IMR-90 (cell line): ENCODE results near the gene CEACAM16. TPM values are rescaled to one million over a fixed set of nuclear protein-coding genes. Genes with fewer than 3 reads are reported as not detected.
A peak's percentile ranks its signal among the peaks of the same experiment; 100 is the strongest.

Experiments used
- ATAC-seq: fragments of 200-7000 bp; cut with Tn5 transposase; 2 replicates; pipeline ENCODE4 v1.9.1; 2020; ENCODE audit warnings: low read depth, mild to moderate bottlenecking, moderate library complexity
- BruUV-seq: library from RNA; stranded (reverse); fragments of 400-500 nt; replicated peaks from 2 replicates; lab custom pipeline; 2021; lab: Mats Ljungman, UMichigan
- CTCF ChIA-PET: fragments of 300-600 bp; formaldehyde crosslinking; extraction: SDS; loops from one replicate; lab custom pipeline; 2021; ENCODE audit warnings: antibody characterized with exemption; lab: Yijun Ruan, JAX
- POLR2A ChIA-PET: fragments of 300-600 bp; sonication (Branson Sonifier 250); formaldehyde crosslinking; loops from one replicate; lab custom pipeline; 2022; ENCODE audit warnings: antibody characterized with exemption; ENCODE audit not compliant: unreplicated experiment; lab: Charles Lee
- DNase-seq: peaks from one replicate; pipeline ENCODE4 v3.0.0; 2013
- H2AFZ ChIP-seq: replicated peaks from 2 replicates; pipeline ENCODE3; 2013; ENCODE audit warnings: low read length, mild to moderate bottlenecking; ENCODE audit not compliant: poor library complexity
- H2AK5ac ChIP-seq: 2 replicates; pipeline ENCODE4 v1.6.1; 2013; ENCODE audit warnings: low read depth, low read length, inconsistent platforms
- H2AK9ac ChIP-seq: replicated peaks from 2 replicates; pipeline ENCODE3; 2013; ENCODE audit warnings: mild to moderate bottlenecking, low read depth, low read length, moderate library complexity; ENCODE audit not compliant: poor library complexity
- H2BK120ac ChIP-seq: 2 replicates; pipeline ENCODE4 v1.6.1; 2013; ENCODE audit warnings: low read depth, low read length, inconsistent platforms
- H2BK15ac ChIP-seq: 3 replicates; pipeline ENCODE4 v1.6.1; 2013; ENCODE audit warnings: low read depth, low read length, inconsistent platforms
- H2BK20ac ChIP-seq: 2 replicates; pipeline ENCODE4 v1.6.1; 2013; ENCODE audit warnings: low read depth, mild to moderate bottlenecking, inconsistent platforms, low read length, moderate library complexity
- H2BK5ac ChIP-seq: 2 replicates; pipeline ENCODE4 v1.6.1; 2013; ENCODE audit warnings: mild to moderate bottlenecking, low read depth, low read length, inconsistent platforms; ENCODE audit not compliant: poor library complexity, severe bottlenecking
- H3K14ac ChIP-seq: replicated peaks from 2 replicates; pipeline ENCODE4 v1.6.1; 2013; ENCODE audit warnings: low read depth, low read length, inconsistent platforms
- H3K18ac ChIP-seq: 2 replicates; pipeline ENCODE4 v1.6.1; 2013; ENCODE audit warnings: low read depth, low read length, control low read depth
- H3K23ac ChIP-seq: 2 replicates; pipeline ENCODE4 v1.6.1; 2013; ENCODE audit warnings: low read depth, low read length, inconsistent platforms
- H3K27ac ChIP-seq: 2 replicates; pipeline ENCODE4 v1.5.1; 2013; ENCODE audit warnings: mild to moderate bottlenecking, control low read depth, low read length; ENCODE audit not compliant: insufficient read depth
- H3K27me3 ChIP-seq: 2 replicates; pipeline ENCODE4 v1.6.1; 2013; ENCODE audit warnings: low read length; ENCODE audit not compliant: control insufficient read depth, insufficient read depth
- H3K36me3 ChIP-seq: 2 replicates; pipeline ENCODE4 v1.6.1; 2013; ENCODE audit warnings: low read length, mixed read lengths; ENCODE audit not compliant: control insufficient read depth, insufficient read depth
- H3K4ac ChIP-seq: 2 replicates; pipeline ENCODE4 v1.6.1; 2013; ENCODE audit warnings: low read depth, low read length, inconsistent platforms
- H3K4me1 ChIP-seq: 2 replicates; pipeline ENCODE4 v1.6.1; 2013; ENCODE audit warnings: low read length, mixed read lengths; ENCODE audit not compliant: control insufficient read depth, insufficient read depth
- H3K4me2 ChIP-seq: 2 replicates; pipeline ENCODE4 v1.6.1; 2013; ENCODE audit warnings: low read depth, mild to moderate bottlenecking, control low read depth, low read length, moderate library complexity
- H3K4me3 ChIP-seq: 2 replicates; pipeline ENCODE4 v1.5.1; 2013; ENCODE audit warnings: low read depth, mild to moderate bottlenecking, control low read depth, low read length, moderate library complexity; ENCODE audit not compliant: insufficient read depth
- H3K56ac ChIP-seq: 2 replicates; pipeline ENCODE4 v1.6.1; 2013; ENCODE audit warnings: low read length, inconsistent platforms; ENCODE audit not compliant: insufficient read depth; ENCODE audit errors: extremely low read depth
- H3K79me1 ChIP-seq, 2 experiments: 2 replicates each; pipeline ENCODE4 v1.6.1; 2013; ENCODE audit warnings: low read length in 2 of 2, inconsistent platforms in 1 of 2, low read depth in 1 of 2
- H3K9ac ChIP-seq: 2 replicates; pipeline ENCODE4 v1.6.1; 2013; ENCODE audit warnings: low read depth, low read length, control low read depth
- H3K9me1 ChIP-seq: 2 replicates; pipeline ENCODE4 v1.6.1; 2013; ENCODE audit warnings: low read length, inconsistent platforms; ENCODE audit not compliant: insufficient read depth
- H3K9me3 ChIP-seq: 2 replicates; pipeline ENCODE4 v1.6.1; 2013; ENCODE audit warnings: low read length; ENCODE audit not compliant: control insufficient read depth, insufficient read depth
- H4K20me1 ChIP-seq: 2 replicates; pipeline ENCODE4 v1.6.1; 2013; ENCODE audit warnings: low read length, inconsistent platforms; ENCODE audit not compliant: insufficient read depth
- H4K5ac ChIP-seq: 2 replicates; pipeline ENCODE4 v1.6.1; 2013; ENCODE audit warnings: mild to moderate bottlenecking, low read depth, low read length, control low read depth
- H4K8ac ChIP-seq, 2 experiments: 2 replicates each; pipeline ENCODE4 v1.6.1; 2013; ENCODE audit warnings: low read depth in 2 of 2, low read length in 2 of 2, control low read depth in 1 of 2, inconsistent platforms in 1 of 2
- H4K91ac ChIP-seq: 2 replicates; pipeline ENCODE4 v1.6.1; 2013; ENCODE audit warnings: low read depth, low read length, inconsistent platforms; ENCODE audit not compliant: insufficient read depth
- BHLHE40 ChIP-seq: fragments of 150-350 bp; IDR thresholded peaks from 2 replicates; pipeline ENCODE4 v1.6.1; 2016; ENCODE audit warnings: mild to moderate bottlenecking, low read depth, low read length
- CEBPB ChIP-seq: IDR thresholded peaks from 2 replicates; pipeline ENCODE4 v1.6.1; 2012; ENCODE audit warnings: low read depth, low read length, improper control_type of control experiment
- CHD1 ChIP-seq: IDR thresholded peaks from 2 replicates; pipeline ENCODE4 v1.6.1; 2012; ENCODE audit warnings: low read depth, low read length, improper control_type of control experiment
- FOS ChIP-seq: fragments of 150-350 bp; IDR thresholded peaks from 2 replicates; pipeline ENCODE4 v1.6.1; 2016; ENCODE audit warnings: low read depth, low read length
- MAFK ChIP-seq: IDR thresholded peaks from 2 replicates; pipeline ENCODE4 v1.6.1; 2012; ENCODE audit warnings: low read depth, low read length, improper control_type of control experiment
- MAZ ChIP-seq: IDR thresholded peaks from 2 replicates; pipeline ENCODE4 v1.6.1; 2012; ENCODE audit warnings: low read depth, mild to moderate bottlenecking, low read length, improper control_type of control experiment, moderate library complexity, borderline replicate concordance
- MXI1 ChIP-seq: IDR thresholded peaks from 2 replicates; pipeline ENCODE4 v1.6.1; 2012; ENCODE audit warnings: low read depth, mild to moderate bottlenecking, low read length, moderate library complexity, borderline replicate concordance
- NFE2L2 ChIP-seq: fragments of 150-350 bp; IDR thresholded peaks from 2 replicates; pipeline ENCODE4 v1.6.1; 2016; ENCODE audit warnings: low read depth, mild to moderate bottlenecking, low read length
- POLR2A ChIP-seq: IDR thresholded peaks from 2 replicates; pipeline ENCODE4 v1.6.1; 2012; ENCODE audit warnings: mild to moderate bottlenecking, low read depth, low read length
- RAD21 ChIP-seq: IDR thresholded peaks from 2 replicates; pipeline ENCODE4 v1.6.1; 2012; ENCODE audit warnings: low read length, improper control_type of control experiment
- RCOR1 ChIP-seq: IDR thresholded peaks from 2 replicates; pipeline ENCODE4 v1.6.1; 2012; ENCODE audit warnings: mild to moderate bottlenecking, low read length, improper control_type of control experiment; ENCODE audit not compliant: insufficient replicate concordance
- RFX5 ChIP-seq: IDR thresholded peaks from 2 replicates; pipeline ENCODE4 v1.8.0; 2012; ENCODE audit warnings: low read depth, mild to moderate bottlenecking, low read length, moderate library complexity
- SMC3 ChIP-seq: fragments of 150-350 bp; IDR thresholded peaks from 2 replicates; pipeline ENCODE4 v1.6.1; 2016; ENCODE audit warnings: low read depth, mild to moderate bottlenecking, antibody characterized with exemption, low read length, moderate library complexity
- WGBS, 2 experiments: methylation state at CpG; one replicate each; pipeline versions ENCODE4 v1.1.5 to v1.1.7; 2013; ENCODE audit warnings: missing lambda C conversion rate in 2 of 2; ENCODE audit not compliant: insufficient read length in 1 of 2; ENCODE audit errors: extremely low coverage in 2 of 2; 5-methylcytosine and 5-hydroxymethylcytosine counted together
- dilution Hi-C: fragments of 300-500 bp; cut with HindIII; formaldehyde crosslinking; loops from one replicate; pipeline ENCODE4 v1.14.3; 2018; ENCODE audit warnings: low sequenced_read_pairs; ENCODE audit not compliant: unreplicated experiment
- in situ Hi-C: fragments of 300-500 bp; cut with MboI; formaldehyde crosslinking; loops from 3 replicates; pipeline ENCODE4 v1.14.3; 2019; ENCODE audit warnings: low sequenced_read_pairs, inconsistent platforms, mixed read lengths
- intact Hi-C: fragments of 100-400 bp; cut with micrococcal nuclease; formaldehyde crosslinking; loops from 2 replicates; pipeline ENCODE4 v1.10.0; 2022
- polyA plus RNA-seq, 3 experiments: library from polyadenylated mRNA; depleted of rRNA; stranded (reverse); fragments of >200 nt; gene quantifications; 2 replicates each; pipeline ENCODE4 v1.2.3, GENCODE V29; 2012; ENCODE audit warnings: low replicate concordance in 1 of 3
- total RNA-seq: library from RNA; depleted of rRNA; stranded (reverse); fragments of >200 nt; gene quantifications from 2 replicates; pipeline ENCODE4 v1.2.3, GENCODE V29; 2012
- TF ChIP-seq, protein P1 (sequence below): conservative IDR thresholded peaks from 2 replicates; pipeline ENCODE4 v1.5.1; 2012; ENCODE audit warnings: mild to moderate bottlenecking, low read depth, low read length, improper control_type of control experiment

Gene CEACAM16
- total and polyA plus RNA-seq, 2 of the 4 experiments (the other 2 are of a cell fraction): not detected

- Histone ChIP-seq H2BK5ac (peak overlapping the region; percentile 80), H3K79me1 (peaks cover 22 to 68% of the 10 kb centered on the region in 2 experiments)
Observed at GRCh38 chr19:44757057-44757734, 58.2 kb downstream of the CEACAM16 start.

More at GRCh38 chr19:44757057-44757734, 58.2 kb downstream of the CEACAM16 start:
- Histone ChIP-seq H3K36me3 (peaks cover 58% of the 10 kb centered on the region), H2AFZ (peak overlapping the region; percentile 82), H4K91ac (peak overlapping the region; percentile 87), H3K18ac (no peak overlapping the region; the same call in 1 of the 2 replicates), H2BK15ac (0 out of 3 replicates have a peak overlapping the region, but pooled peaks have one; percentile 42), H2AK5ac (peak overlapping the region; percentile 91), H3K56ac (no peak overlapping the region), H3K4ac (peak overlapping the region; percentile 82), H4K5ac (peak overlapping the region; percentile 30), H3K23ac (peak overlapping the region; percentile 94), H3K27me3 (no peaks in the 10 kb centered on the region), H3K4me1 (peaks cover 51% of the 10 kb centered on the region), H3K14ac (peak overlapping the region; percentile 84), H2AK9ac (peak overlapping the region; percentile 98), H3K4me3 (peak overlapping the region; percentile 7), H3K27ac (peak overlapping the region; percentile 33), H4K8ac (peak overlapping the region; percentile 73 to 82; a peak in 2 of 4 replicates), H2BK120ac (peak overlapping the region; percentile 69), H3K9ac (peak overlapping the region; percentile 45; the same call in 1 of the 2 replicates), H2BK20ac (0 out of 2 replicates have a peak overlapping the region, but pooled peaks have one; percentile 25), H3K9me1 (peaks cover 16% of the 10 kb centered on the region), H3K9me3 (no peaks in the 10 kb centered on the region), H3K4me2 (peak overlapping the region; percentile 59), H4K20me1 (peaks cover 19% of the 10 kb centered on the region)
- no TSS peak for BruUV-seq
- in situ Hi-C loops: no loop called here
- DNase-seq (peak; percentile 73), ATAC-seq (peak; percentile 12)
- dilution Hi-C loops: no loop called here
- intact Hi-C loops: loop anchor here (5.0 kb wide), 1 partner anchor 35 kb away; no protein-coding TSS in a partner anchor
- WGBS, 2 experiments: 36% methylated on average over 25 of the region's 53 CpGs; no CpG with 5 or more reads in 1 of the 2 experiments
- CTCF ChIA-PET: interaction anchor here (1.1 to 2.2 kb wide), 2 partner anchors 14 to 33 kb away, joined by 5 to 11 read pairs; no protein-coding TSS in a partner anchor
- POLR2A ChIA-PET: interaction anchor here (0.9 kb wide), 1 partner anchor 12 kb away, joined by 3 read pairs; no protein-coding TSS in a partner anchor
- TF ChIP-seq FOS (no peak), POLR2A (no peak), MAZ (no peak; the same call in 1 of the 2 replicates), MXI1 (0 out of 2 replicates have a peak, but pooled peaks have one; percentile 16), RCOR1 (no peak), SMC3 (no peak), CEBPB (no peak), RAD21 (no peak), NFE2L2 (no peak), MAFK (no peak), BHLHE40 (peak; percentile 62), CHD1 (no peak), RFX5 (no peak)
- TF ChIP-seq, protein P1, sequence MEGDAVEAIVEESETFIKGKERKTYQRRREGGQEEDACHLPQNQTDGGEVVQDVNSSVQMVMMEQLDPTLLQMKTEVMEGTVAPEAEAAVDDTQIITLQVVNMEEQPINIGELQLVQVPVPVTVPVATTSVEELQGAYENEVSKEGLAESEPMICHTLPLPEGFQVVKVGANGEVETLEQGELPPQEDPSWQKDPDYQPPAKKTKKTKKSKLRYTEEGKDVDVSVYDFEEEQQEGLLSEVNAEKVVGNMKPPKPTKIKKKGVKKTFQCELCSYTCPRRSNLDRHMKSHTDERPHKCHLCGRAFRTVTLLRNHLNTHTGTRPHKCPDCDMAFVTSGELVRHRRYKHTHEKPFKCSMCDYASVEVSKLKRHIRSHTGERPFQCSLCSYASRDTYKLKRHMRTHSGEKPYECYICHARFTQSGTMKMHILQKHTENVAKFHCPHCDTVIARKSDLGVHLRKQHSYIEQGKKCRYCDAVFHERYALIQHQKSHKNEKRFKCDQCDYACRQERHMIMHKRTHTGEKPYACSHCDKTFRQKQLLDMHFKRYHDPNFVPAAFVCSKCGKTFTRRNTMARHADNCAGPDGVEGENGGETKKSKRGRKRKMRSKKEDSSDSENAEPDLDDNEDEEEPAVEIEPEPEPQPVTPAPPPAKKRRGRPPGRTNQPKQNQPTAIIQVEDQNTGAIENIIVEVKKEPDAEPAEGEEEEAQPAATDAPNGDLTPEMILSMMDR: no peak
